Heart left ventricle (tissue), 13 donors: ENCODE data around the gene OR5K2.

Experiments used
- CTCF ChIP-seq, 12 donors: fragments of 200-600 bp; sonication (generic) in 4 of 12; IDR thresholded peaks; one replicate each; pipeline versions ENCODE4 v1.5.0 to v1.8.0; 2018 to 2022; ENCODE audit warnings: antibody characterized with exemption in 12 of 12, mild to moderate bottlenecking in 5 of 12
- POLR2A ChIP-seq, 2 donors: fragments of 450-650 bp; IDR thresholded peaks; one replicate each; pipeline ENCODE4 v1.6.1; 2017; ENCODE audit warnings: antibody characterized with exemption in 2 of 2, mild to moderate bottlenecking in 2 of 2, moderate library complexity in 2 of 2
- donor health status: ischemic (EF 13 %, LVEDD 7.1; RV severe dilation, severe dysfunction).
- donor health status: DM: no; HTN: yes; CAD: no.
- donor health status: DM: no; HTN: no; CAD: no.
- donor health status: ischemic (EF 25% LVEDD 6.9; RV normal size, moderate dysfunction).
- donor health status: ischemic (EF 25% LVEDD 5.7; RV mildly dilated, moderate dysfunction).
- donor health status: ischemic (EF 35%, LVEDD 5.7; RV mildly dilated, moderate dysfunction).
- donor health status: nonischemic (EF 11% LVEDD 7.7; RV severe dilation, severe dysfunction).
- donor health status: DM: yes; HTN: yes; CAD: no.
- donor health status: PGD.
- donor health status: ischemic (EF 29% LVEDD 5.4; RV normal size, mild dysfunction).
- donor health status: nonischemic (EF 23%, LVEDD 6.1; RV moderate dilation, normal function).

GRCh38 chr3:98513091-98513511 is 15.6 kb downstream of the OR5K2 start:
- TF ChIP-seq CTCF (IDR thresholded peaks at IDR 0.05) (no peak), POLR2A (IDR thresholded peaks at IDR 0.05) (no peak)
